Measurements from ENCODE around the gene ATAD5.
A peak's percentile ranks its signal among the peaks of the same experiment; 100 is the strongest.

ATAD5 gene

DNA sequence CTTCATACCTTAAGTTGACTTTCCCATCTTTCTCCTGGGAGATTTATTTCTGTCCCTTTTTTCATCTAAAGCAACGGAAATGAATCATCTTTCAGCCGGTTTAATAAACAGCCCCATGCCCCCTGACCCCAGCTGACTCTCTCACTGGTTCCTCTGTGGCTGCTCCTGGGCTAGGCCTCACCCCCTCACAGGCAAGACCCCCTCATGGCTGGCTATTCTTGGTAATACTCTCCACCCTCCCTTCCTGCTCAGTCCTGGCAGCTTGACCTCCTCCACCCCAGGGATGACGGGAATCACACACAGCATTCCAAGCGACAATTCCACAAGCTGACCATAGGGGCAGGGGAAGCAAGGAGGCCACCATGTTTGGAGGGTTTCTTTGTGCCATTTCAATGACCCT, 88.5 kb downstream of the ATAD5 start:
- no peak overlapping the region for H3K4me3 ChIP-seq (ENCODE audit: low read depth, low read length)
- TF ChIP-seq, protein P1, sequence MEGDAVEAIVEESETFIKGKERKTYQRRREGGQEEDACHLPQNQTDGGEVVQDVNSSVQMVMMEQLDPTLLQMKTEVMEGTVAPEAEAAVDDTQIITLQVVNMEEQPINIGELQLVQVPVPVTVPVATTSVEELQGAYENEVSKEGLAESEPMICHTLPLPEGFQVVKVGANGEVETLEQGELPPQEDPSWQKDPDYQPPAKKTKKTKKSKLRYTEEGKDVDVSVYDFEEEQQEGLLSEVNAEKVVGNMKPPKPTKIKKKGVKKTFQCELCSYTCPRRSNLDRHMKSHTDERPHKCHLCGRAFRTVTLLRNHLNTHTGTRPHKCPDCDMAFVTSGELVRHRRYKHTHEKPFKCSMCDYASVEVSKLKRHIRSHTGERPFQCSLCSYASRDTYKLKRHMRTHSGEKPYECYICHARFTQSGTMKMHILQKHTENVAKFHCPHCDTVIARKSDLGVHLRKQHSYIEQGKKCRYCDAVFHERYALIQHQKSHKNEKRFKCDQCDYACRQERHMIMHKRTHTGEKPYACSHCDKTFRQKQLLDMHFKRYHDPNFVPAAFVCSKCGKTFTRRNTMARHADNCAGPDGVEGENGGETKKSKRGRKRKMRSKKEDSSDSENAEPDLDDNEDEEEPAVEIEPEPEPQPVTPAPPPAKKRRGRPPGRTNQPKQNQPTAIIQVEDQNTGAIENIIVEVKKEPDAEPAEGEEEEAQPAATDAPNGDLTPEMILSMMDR (IDR thresholded peaks at IDR 0.05; ENCODE audit: low read depth, low read length): no peak

DNA sequence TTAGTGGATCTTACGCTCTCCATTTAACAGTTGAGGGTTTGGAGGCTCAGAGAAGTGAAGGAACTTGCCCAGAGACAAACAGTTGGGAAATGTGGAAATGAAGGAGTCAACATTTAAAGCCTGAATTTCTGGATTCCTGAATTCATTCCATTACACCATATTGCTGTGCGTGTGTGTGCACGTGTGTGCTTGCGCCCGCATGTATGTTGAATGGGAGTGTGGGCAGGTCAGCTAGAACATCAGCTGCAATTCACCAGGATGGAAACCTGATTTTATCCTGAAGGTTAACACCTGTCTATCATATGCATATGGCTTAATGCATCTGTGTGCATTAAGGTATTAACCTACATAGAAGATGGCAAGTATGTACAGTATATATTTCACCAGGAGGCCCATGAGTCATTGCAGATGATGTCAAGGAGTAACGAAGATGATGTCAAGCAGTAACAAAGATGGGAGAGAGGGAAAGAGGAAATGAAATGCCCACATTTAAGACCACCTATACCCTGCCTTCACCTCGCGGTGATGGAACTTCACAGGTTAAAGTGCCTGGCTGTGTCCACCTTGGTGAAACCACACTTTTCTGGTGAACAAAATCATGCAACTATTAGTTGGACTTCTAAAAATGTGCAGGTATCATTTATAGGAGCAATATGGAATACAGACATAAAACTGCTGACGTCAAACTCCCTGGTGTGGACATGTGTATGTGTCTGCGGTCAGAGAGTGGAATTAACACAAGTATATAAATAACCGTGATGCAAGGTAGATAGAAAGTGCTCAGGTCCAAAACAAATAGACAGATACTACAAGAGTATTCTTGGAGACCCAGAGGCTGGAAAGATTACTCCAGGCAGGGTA, 89.1 kb downstream of the ATAD5 start:
- H3K4me3 ChIP-seq (ENCODE audit: low read depth, low read length): no peak overlapping the region

DNA sequence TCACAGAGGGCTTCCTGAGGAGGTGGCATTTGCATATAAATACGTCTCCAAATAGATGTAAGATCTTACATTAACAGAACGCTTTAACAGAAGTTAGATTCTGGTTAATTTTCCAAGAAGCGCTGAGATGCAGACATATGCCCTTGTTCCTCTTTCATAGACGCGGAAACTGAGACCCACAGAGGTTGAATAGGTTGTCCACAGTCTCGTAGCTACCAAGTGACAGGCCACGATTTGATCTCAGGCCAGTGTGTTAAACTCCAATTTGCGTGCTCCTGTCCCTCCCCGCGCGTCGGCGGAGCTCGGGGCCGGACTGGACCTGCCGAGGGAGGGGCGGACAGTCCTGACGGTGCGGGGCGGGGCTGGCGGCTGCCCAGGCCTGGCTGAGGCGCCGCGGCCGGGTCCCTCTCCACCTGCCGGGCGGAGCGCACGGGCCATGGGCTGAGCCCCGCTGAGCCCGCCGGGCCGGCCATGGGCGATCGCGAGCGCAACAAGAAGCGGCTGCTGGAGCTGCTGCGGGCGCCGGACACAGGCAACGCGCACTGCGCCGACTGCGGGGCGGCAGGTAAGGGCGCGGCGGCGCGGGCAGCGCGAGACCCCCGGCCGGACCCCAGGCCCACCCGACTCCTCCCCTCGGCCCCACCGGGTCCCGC, 89.9 kb downstream of the ATAD5 start, which contains the start of gene ADAP2:
TSS of gene ADAP2 (plus strand) at position 402 of the 653 bp plus-strand sequence. CDS start at position 472, 70 bp downstream.
- peak within 1 kb of the TSS; percentile 22 for H3K4me3 ChIP-seq (ENCODE audit: low read depth, low read length)

More for the DNA sequence above, 89.1 kb downstream of the ATAD5 start:
- TF ChIP-seq, protein P1 (IDR thresholded peaks at IDR 0.05; ENCODE audit: low read depth, low read length): no peak

DNA sequence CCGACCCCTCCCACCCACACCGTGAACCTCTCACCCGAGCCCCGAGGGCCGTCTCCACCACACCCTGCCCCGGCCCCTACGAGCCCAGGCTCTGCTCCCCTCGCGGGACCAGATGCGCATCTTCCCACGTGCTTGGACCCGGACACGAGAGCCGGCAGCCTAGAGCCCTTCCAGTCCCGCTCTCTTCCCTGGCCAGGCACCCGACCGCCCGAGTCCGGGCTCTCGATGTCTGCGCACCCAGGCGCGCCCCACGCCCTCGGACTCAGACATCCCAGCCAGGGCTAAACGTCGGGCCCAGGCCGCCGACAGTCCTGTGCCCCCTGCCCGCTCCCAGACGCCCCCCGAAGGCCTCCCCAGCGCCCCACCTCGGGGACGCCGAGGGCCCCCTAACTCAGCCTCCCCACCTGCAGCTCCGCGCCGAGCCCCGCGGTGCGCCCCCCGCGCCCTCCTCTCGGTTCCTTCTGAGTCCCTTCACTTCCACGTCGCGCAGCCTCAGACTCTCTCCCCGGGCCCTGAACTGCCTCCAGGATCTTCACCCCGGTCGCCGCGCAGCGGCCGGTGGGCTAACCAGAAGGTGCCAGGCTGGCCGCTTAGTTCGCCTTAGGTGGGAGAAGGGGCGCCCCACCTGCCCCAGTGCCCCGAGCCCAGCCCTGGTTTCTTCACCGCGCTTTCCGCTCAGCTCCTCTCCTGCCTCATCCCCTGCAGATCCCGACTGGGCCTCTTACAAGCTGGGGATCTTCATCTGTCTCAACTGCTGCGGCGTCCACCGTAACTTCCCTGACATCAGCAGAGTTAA, 90.7 kb downstream of the ATAD5 start:
- peak overlapping the region; percentile 22 for H3K4me3 ChIP-seq (ENCODE audit: low read depth, low read length)
- TF ChIP-seq, protein P1 (IDR thresholded peaks at IDR 0.05; ENCODE audit: low read depth, low read length): no peak

More for the DNA sequence above, 89.9 kb downstream of the ATAD5 start, which contains the start of gene ADAP2:
- TF ChIP-seq, protein P1 (IDR thresholded peaks at IDR 0.05; ENCODE audit: low read depth, low read length): no peak

DNA sequence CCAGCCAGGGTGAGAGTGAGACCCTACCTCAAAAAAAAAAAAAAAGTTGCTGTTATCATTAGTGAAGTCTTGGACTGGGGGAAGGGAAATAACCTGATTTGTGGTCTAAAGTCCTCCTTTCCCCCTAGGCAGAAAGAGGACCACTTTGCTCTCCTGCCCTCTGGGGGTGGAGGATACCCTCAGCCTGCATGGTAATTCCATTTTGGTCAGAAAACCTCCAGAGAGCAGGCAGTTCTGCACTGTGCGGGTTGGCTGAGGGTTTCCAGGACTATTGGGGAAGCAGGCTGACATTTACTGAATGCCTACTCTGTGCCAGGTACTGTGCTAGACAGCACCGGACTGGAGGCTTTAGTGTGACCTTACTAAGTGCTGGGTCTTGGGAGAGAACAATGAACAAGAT, 92.6 kb downstream of the ATAD5 start:
- TF ChIP-seq, protein P1 (IDR thresholded peaks at IDR 0.05; ENCODE audit: low read depth, low read length): no peak
- H3K4me3 ChIP-seq (ENCODE audit: low read depth, low read length): no peak overlapping the region

DNA sequence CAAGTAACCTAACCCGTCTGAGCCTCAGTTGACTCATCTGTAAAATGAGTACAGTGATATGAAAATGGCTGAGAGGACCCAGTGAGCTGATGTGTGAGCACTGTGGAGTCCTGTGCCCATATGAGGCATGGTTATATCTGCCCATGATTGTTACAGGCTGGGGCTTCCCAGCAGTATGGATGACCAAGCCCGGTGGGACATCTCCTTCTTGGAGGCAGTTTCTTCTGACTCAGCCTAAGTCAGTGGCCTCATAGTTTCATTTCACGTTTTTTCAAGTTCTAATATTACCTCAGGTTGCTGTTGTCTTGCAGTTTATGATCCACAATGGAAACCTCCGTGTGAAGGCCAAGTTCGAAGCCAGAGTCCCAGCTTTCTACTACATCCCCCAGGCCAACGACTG, 94.8 kb downstream of the ATAD5 start:
- H3K4me3 ChIP-seq (ENCODE audit: low read depth, low read length): no peak overlapping the region
- TF ChIP-seq, protein P1 (IDR thresholded peaks at IDR 0.05; ENCODE audit: low read depth, low read length): no peak
